GM18517 (cell line): ENCODE data around the gene NCAM1.
"Not testable (repeated sequence)": the region's sequence is repeated elsewhere in the genome, so short reads cannot be mapped to it uniquely, and the experiment has no call there.

Source experiments
- ATAC-seq: cut with Tn5 transposase; IDR thresholded peaks from one replicate; pipeline ENCODE4 v1.9.1; 2021; ENCODE audit warnings: mild to moderate bottlenecking, moderate library complexity; ENCODE audit not compliant: unreplicated experiment

NCAM1 gene

DNA sequence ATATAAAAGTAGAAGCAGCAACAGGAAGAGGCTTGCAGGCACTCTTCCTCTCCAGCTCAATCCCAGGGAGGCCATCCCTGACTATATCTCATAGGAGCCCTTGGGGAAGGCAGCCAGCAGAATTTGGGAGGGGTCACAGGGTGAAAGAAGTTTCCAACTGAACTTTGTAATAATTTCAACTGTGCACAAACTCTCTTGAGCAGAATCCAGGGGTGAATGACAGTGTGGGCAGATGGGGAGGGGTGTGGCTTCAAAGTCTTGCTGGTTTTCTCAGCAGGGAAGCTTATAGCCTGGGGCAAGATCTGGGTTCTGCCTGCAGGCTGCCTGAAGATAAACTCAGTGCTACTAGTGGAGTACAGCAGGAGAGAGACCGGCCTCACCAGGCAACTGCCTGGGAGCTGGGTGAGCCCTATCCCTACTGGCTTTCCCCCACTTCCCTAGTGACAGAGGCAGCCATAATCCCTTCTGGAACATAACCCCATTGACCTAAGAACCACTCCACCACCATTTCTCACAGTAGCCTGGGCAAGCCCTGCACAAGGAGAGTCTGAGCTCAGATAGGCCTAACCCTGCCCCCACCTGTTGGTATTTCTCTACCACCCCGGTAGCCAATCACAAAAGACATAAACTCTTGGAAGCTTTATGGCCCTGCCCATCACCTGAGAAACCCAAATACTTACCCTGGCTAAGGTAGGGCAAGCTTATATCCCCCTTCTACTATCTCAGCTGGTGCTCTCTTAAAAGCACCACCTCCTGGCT is 335.4 kb downstream of the NCAM1 start:
- ATAC-seq: no peak

DNA sequence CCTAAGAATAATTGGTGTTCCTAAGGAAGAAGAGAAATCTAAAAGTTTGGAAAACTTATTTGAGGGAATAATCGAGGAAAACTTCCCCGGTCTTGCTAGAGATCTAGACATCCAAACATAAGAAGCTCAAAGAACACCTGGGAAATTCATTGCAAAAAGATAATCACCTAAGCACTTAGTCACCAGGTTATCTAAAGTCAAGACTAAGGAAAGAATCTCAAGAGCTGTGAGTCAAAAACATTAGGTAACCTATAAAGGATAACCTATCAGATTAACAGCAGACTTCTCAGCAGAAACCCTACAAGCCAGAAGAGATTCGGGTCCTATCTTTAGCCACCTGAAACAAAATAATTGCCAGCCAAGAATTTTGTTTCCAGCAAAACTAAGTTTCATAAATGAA is 337.3 kb downstream of the NCAM1 start:
- not testable (repeated sequence) for ATAC-seq

DNA sequence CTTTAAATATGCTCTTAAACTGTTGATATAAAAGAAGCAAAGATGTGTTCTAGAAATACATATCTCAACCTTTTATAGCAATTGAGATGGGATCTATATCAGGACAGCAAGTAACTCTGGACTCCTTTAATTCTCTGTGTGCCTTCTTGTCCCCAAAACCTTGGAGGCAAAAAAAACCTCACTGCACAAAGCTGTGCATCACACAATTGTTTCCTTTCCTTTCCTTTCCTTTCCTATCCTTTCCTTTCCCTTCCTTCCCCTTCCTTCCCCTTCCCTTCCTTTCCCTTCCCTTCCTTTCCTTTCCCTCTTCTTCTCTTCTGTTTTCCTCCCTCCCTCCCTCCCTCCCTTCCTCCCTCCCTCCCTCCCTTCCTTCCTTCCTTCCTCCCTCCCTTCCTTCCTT is 343.7 kb downstream of the NCAM1 start:
- ATAC-seq: no peak

DNA sequence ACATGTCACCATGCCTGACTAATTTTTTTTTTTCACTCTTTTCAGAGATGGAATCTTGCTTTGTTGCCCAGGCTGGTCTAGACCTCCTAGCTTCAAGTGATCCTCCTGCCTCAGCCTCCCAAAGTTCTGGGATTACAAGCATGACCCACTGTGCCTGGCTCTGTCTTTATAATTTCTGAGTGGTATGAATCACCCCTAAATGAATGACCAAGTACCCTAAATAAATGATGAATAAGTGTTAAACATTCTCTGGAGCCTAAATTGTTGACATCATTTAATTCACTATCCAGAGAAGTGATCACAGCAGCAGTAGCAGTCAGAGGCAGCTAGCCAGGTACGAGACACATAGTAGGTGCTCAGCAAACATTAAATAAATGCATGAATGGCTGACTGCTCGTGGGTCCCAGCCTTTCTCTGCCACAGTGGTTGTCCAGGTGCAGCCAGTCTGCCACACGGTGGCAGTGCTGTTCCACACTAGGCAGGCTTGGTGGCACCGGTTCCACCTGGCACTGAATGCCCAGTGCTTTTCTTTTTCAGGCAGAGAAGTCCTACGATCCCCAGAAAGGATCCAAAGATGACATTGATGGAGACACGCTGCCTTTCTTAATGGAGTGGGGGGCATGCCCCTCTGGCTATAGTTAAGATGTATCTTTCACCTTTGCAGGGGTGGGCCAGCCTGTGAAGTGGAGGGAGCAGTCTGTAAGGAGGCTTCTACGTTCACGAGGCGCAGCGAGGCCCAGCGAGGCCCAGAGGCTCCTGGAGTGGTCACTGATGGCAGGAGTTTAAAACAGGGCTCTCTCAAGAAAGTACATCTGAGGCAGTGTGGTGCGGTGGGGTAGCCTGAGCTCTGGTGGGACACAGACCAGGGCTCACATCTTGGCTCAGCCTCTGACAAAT is 344.5 kb downstream of the NCAM1 start:
- no peak for ATAC-seq

DNA sequence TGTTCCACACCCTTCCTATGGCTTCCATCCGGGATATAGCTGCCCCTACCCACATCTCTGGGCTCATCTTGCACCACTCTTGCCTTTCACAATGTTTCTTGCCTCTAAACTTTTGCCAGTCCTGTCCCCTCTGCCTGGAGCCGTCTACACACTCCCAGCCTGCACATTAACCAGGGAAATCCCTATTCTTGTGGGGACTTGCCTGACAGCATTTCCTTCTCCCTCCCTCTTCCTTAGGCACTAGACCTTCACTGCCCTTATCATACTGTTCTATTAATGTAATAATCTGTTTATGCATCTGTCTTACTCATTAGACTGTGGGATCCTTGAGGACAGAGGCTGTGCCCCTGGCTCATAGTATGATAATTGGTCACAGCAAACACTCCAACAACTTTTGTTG is 347.4 kb downstream of the NCAM1 start:
- no peak for ATAC-seq

DNA sequence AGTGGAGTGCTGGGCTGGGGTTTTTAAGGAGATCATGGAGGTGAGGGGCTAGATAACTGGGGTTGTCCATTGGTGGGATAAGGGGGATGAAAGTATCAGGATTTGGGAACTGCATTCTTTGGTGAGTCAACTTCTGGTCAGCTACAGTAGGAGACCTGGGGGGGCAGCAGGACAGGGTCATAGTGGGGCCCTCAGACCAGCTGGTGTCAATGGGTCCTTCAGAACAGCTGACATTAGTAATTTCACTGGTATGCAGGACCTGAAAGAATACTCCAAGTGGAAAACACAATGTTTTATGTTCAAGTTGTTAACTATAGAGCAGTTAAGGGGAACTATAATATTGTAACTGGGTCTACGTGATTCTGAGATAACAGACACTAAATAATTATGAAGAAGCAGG is 350.3 kb downstream of the NCAM1 start:
- no peak for ATAC-seq

DNA sequence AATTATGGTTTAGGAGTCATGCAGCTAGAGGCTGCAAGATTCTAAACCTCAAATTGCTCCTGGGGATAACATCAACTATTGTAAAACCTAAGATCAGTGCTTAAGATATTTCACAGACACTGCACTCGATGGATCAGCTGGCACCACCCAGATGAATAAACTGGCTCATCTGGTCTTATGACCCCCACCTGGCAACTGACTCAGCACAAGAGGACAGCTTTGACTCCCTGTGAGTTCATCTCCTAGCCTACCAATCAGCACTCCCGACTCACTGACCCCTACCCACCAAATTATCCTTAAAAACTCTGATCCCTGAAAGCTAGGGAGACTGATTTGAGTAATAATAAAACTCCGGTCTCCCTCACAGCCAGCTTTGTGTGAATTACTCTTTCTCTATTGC is 352.4 kb downstream of the NCAM1 start:
- no peak for ATAC-seq

DNA sequence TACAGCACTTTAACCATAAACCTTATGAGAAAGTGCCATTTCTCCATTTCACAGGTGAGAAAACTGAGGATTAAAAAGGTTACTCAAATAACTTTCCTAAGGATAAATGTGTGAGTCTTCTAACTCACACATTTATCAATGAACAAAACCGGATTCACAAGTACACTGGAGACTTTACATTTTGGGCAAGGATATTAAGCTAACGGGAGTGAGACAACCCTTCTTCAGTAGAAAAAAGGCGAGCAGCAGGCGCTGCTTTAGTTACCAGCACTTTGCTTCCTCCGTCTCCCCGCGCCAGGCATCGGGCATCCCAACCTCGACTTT is 352.8 kb downstream of the NCAM1 start:
- no peak for ATAC-seq

DNA sequence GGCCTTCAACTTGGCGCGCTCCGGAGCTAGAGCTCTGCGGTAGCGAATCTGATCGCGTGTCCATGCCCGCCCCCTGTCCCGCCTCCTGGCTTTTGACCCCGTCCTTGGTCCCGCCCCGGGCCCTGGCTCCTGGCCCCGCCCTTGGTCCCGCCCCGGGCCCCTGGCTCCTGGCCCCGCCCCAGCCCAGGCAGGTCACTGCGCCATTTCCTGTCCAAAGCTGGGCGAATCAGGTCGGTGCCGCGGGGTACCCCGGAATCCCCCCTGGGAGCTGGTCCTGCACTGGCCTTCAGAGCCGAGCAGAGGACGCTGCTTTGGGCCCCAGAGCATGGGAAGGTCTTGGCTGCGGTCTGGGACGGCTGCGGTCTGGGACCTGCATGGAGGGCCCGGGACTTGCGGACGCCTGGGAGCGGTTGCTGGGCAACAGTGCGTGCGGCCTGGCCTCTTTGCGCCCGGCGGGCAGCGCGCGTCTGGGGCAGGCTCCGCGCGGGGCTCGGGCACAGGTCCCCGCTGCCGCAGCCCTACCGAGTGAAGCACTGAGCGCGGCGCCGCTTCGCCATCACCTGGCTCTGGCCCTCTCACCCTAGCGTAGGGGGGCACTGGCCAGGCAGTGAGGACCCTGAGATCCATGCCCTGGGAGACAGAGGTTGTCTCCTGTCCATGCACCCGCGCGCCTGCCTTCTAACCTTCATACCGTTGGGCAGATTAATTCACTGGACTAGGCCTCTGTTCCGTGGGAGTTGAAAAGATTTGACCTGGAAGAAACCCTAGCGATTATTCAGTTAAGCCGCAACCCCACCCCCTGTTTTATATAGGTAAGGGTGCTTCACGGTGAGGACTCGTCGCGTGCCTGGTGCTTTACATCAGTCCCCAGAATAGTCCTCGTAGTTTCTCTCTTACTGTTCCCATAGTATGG is 353.4 kb downstream of the NCAM1 start, which contains the start of gene TTC12:
TTC12 (plus strand) TSS at position 195 of the 913 bp plus-strand sequence. CDS start 1,675 bp downstream, outside the sequence.
- peak; percentile 89 for ATAC-seq

DNA sequence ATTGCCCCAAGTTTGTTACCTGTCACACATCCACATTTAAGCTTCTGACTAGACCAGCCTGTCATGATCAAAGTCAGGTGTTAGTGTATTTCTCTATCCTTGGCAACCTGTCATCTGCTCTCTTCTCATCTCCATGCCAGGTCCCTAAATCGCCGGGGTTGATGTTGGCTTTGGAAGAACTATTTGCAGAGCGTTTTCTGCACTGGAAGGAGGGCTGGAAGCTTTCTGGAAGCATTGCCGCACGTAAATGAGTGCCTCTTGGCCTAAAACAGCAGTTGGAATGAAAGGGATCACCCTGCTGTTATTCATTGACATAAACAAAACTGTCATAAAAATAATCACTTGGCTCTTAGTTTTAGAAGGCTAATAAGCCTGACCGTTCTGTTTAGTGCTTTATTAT is 354.6 kb downstream of the NCAM1 start:
- ATAC-seq: no peak

DNA sequence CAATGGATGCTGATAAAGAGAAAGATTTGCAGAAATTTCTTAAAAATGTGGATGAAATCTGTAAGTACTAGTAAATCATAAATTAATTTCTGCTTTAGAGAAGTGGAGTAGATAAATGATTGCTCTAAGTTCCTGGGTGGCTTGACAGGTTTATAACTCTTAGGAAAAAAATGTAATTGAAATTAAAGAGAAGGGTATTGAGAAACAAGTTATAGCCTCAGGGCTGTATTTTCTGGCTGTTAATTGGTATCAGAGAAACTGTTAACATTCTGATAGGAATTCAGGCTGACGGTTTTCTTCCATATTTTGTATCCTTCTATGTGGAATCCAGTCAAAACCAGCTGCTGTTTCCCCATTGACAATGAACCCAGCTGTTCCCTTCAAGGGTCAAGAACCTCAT is 355.0 kb downstream of the NCAM1 start:
- no peak for ATAC-seq

DNA sequence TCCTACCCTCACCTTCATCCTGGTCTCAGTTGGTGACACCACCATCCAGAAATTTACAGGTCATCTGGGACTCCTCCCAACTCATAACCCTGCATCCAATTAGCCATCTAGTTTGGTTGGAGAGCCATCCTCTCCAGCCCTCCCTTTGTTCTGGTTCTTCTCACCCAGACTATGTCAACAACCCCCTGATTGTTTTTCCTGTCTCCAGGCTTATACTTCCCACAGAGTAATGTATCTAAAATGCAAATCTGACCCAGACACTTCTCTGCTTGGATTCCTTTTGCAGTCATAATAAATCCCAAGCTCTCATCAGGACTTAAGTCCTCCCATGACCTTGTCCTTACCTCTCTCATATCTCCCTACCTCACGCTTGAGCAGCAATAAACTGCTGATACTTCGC is 356.1 kb downstream of the NCAM1 start:
- no peak for ATAC-seq

DNA sequence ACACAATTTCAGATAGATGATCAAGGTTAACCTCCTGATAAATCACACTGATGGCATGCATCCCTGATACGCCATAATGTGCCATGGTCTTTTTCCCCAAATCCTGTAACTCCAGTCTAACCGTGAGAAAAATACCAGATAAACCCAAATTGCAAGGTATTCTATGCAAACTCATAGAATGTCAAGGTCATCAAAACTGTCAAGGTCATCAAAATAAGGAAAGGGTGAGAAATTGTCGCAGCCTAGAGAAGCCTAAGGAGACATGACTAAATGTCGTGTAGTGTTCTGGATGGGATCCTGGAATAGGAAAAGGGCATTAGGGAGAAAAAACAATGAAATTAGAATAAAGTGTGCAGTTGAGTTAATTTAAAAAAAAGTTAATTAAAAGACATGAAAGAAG is 357.9 kb downstream of the NCAM1 start:
- no peak for ATAC-seq

DNA sequence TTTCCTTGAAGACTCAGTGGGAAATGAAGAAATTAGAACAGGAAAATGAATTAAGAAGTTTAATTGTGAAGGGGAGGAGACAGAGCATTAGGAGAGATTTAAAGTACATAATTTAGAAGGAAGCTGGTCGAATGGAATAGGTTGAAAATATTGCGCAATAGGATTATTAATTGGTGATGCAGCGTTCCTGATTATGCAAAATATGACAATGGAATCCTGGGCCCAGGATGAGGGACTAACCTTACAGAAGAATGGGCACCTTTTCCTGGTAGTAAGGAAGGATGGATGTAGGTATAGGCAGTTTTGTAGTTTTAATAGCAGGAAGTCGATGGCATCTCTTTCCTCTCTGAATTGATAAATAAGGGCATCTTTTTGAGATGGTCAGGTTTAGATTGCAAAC is 360.9 kb downstream of the NCAM1 start:
- ATAC-seq: no peak

DNA sequence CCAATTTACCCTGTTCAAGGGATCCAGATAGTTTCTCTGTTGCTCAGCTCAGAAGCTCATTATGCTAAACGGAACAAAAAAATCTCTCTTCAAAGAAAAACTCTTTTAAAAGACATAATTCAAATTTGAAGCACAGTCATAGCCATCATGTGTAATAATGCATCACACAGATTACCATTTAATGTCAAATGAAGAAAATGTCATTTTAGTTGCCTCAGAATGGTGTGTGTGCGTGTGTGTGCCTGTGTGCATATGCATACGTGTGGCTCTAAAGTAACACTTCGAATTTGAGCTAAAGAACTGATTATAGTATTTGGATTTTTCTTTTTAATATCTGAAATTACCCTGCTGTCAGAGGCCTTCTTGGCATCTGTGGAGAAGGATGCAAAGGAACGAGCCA is 363.0 kb downstream of the NCAM1 start:
- ATAC-seq: no peak
